ENCODE data around the gene CCDC92.

DNA sequence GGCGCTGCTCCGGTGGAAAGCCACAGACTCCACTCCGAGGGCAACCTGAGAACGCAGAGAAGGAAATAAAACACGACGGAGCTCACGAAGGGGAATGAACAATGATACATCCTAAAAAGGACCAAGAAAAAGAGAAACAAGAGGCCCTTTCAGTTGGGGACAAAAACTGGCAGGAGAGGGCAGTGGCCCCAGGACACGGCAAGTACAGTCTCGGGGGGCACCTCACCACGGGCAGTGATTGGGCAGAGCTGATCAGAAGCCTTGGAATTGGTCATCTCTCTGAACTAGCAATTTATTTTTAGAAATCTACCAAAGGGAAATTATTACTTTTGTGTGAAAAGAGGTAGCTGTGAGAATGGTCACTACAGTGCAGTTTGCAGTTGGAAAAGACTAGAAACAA is 27.9 kb downstream of the CCDC92 start:
- TF ChIP-seq CTCF (IDR thresholded peaks at IDR 0.05) (no peak), EP300 (IDR thresholded peaks at IDR 0.05) (no peak)

Data from suprapubic skin (tissue), 3 donors.